ENCODE data around the gene SPOCK2. TPM values are rescaled to one million over a fixed set of nuclear protein-coding genes. Genes with fewer than 3 reads are reported as not detected.

SPOCK2 gene
- total and polyA plus RNA-seq, 8 donors = 0.59 to 2.1 (median 1.6) TPM

DNA sequence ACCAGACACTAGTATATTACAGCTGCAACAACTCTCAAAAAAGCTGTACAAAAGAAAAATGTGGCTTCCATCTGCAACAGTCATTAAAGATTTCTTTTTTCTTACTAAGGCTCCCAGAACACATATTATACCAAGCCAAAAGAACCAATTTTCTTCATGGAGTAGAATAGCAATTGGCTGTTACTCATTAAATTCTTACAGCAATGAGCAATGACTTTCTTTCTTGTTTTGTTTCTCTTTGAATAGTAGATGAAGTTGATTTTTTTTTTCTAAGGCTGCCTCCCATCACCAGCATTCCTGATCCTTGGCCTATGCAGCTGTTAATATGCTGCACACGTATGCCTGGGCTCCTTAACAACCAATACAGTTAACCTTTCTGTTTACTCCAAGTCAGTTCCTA lies 36.6 kb upstream of the SPOCK2 start:
- H3K27ac ChIP-seq = no peak overlapping the region
- 65 to 74% methylated on average over 1 of the region's 1 CpG for WGBS, 2 donors
- no peaks in the 10 kb centered on the region for H3K36me3 ChIP-seq
- intact Hi-C loops (cut with DNase I) = loop anchor here in 1 of 3 donors (5.0 kb wide), 1 partner anchor 212 kb away; no protein-coding TSS in a partner anchor
- no peak for DNase-seq
- no peak for ATAC-seq
- H3K4me1 ChIP-seq = no peaks in the 10 kb centered on the region
- H3K9me3 ChIP-seq = no peaks in the 10 kb centered on the region
- H3K27me3 ChIP-seq = no peaks in the 10 kb centered on the region
- FAIRE-seq = peak; percentile 20
- no peak overlapping the region for H3K4me3 ChIP-seq
- TF ChIP-seq CTCF (IDR thresholded peaks at IDR 0.05) = no peak

DNA sequence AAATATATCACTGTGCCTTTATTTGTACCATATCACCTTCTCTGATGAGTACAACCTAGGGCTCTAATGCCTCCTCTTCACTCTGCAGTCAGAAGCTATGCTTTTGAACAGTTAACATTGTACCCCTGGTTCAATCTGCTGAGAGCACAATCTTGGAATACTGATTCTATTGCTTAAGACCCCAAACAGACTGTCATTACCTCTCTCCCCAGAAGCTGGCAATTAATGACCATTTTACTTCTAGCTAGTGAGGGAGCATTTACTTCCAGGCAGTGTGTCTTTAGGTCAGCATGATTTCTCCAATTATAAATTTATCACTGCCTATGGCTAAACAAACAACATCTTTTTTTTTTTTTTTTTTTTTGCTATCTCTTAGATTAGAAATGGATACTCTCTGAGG lies 36.0 kb upstream of the SPOCK2 start:
- no peak for FAIRE-seq

DNA sequence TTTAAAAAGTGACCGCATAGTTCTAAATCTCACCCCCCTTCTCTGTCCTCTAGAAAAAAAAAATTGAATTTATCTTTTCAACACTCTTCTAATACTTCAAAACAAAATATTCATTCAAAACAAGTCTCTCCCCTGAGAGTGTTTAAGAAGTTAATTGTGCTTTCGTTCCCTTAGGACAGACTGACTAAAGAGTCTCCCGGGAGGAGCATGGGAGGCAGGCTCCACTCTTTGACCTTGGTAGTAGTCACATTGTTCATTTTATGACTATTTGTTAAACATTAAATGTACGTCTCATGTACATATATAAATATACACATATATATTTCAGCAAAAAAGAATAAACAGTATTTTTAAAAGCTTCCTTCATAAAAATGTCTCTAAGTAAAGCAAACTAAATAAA lies 35.3 kb upstream of the SPOCK2 start:
- Histone ChIP-seq H3K36me3 (no peaks in the 10 kb centered on the region), H3K9me3 (no peaks in the 10 kb centered on the region), H3K4me1 (no peaks in the 10 kb centered on the region), H3K4me3 (no peak overlapping the region), H3K27me3 (no peaks in the 10 kb centered on the region), H3K27ac (no peak overlapping the region)
- ATAC-seq (no peak), FAIRE-seq (no peak), DNase-seq (no peak)
- intact Hi-C loops (cut with DNase I) = no loop called here
- WGBS, 2 donors = 81 to 90% methylated on average over 4 of the region's 4 CpGs
- no peak for TF ChIP-seq CTCF (IDR thresholded peaks at IDR 0.05)

More for the DNA sequence above, 36.0 kb upstream of the SPOCK2 start:
- ATAC-seq = no peak
- Histone ChIP-seq H3K27me3 (no peaks in the 10 kb centered on the region), H3K4me1 (no peaks in the 10 kb centered on the region), H3K27ac (no peak overlapping the region), H3K4me3 (no peak overlapping the region), H3K36me3 (no peaks in the 10 kb centered on the region), H3K9me3 (no peaks in the 10 kb centered on the region)
- intact Hi-C loops (cut with DNase I) = no loop called here
- TF ChIP-seq CTCF (IDR thresholded peaks at IDR 0.05) = no peak
- no peak for DNase-seq

DNA sequence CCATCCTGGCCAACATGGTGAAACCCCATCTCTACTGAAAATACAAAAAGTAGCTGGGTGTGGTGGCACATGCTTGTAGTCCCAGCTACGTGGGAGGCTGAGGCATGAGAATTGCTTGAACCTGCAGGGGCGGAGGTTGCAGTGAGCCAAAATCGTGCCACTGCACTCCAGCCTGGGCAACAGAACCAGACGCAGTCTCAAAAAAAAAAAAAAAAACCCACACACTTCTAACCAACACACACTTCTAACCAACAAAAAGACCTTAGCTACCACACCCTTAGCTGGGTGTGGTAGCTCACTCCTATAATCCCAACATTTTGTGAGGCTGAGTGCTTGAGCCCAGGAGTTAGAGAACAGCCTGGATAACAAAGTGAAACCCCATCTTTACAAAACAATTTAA lies 33.9 kb upstream of the SPOCK2 start:
- intact Hi-C loops (cut with DNase I) = no loop called here
- no peak for TF ChIP-seq CTCF (IDR thresholded peaks at IDR 0.05)
- H3K27me3 ChIP-seq = no peaks in the 10 kb centered on the region
- FAIRE-seq = no peak
- DNase-seq = no peak
- H3K4me3 ChIP-seq = no peak overlapping the region
- 95 to 96% methylated on average over 4 of the region's 4 CpGs for WGBS, 2 donors
- no peaks in the 10 kb centered on the region for H3K4me1 ChIP-seq
- no peak overlapping the region for H3K27ac ChIP-seq
- no peak for ATAC-seq
- no peaks in the 10 kb centered on the region for H3K9me3 ChIP-seq
- H3K36me3 ChIP-seq = no peaks in the 10 kb centered on the region

DNA sequence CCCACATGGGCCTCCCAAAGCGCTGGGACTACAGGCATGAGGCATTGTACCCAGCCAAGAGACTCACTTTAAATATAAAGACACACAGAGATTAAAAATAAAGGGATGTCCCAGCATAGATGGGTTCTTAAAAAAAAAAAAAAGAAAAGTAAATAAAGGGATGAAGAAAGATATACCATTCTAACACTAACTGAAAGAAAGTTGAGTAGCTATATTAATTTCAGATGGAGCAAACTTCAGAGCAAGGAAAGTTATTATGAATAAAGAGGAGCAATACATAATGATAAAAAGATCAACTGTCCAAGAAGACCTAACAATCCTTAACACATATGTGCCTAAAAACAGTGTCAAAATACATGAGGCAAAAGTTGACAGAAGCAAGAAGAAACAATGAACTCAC lies 33.0 kb upstream of the SPOCK2 start:
- TF ChIP-seq CTCF (IDR thresholded peaks at IDR 0.05) = no peak
- Histone ChIP-seq H3K27me3 (no peaks in the 10 kb centered on the region), H3K9me3 (no peaks in the 10 kb centered on the region), H3K4me3 (no peak overlapping the region), H3K27ac (no peak overlapping the region), H3K4me1 (no peaks in the 10 kb centered on the region), H3K36me3 (no peaks in the 10 kb centered on the region)
- WGBS, 2 donors = 92 to 100% methylated on average over 1 of the region's 1 CpG
- ATAC-seq = no peak
- no peak for FAIRE-seq
- no peak for DNase-seq
- intact Hi-C loops (cut with DNase I) = no loop called here
